GM23338 (cell line): ENCODE measurements around the gene FRAS1. TPM values are rescaled to one million over a fixed set of nuclear protein-coding genes. Genes with fewer than 3 reads are reported as not detected.
"Not testable (repeated sequence)": the region's sequence is repeated elsewhere in the genome, so short reads cannot be mapped to it uniquely, and the experiment has no call there.

Experiments
- ATAC-seq: fragments of 200-7000 bp; cut with Tn5 transposase; 3 replicates; pipeline ENCODE4 v1.9.1; 2020
- DNase-seq: peaks from one replicate; pipeline ENCODE4 v3.0.0-alpha.2; 2015; ENCODE audit warnings: low spot score
- H2AFZ ChIP-seq: fragments of 200-600 bp; sonication (generic); 2 replicates; pipeline ENCODE4 v1.8.0; 2016; ENCODE audit warnings: antibody characterized with exemption, mild to moderate bottlenecking, moderate library complexity
- H3F3A ChIP-seq: fragments of 200-600 bp; sonication (generic); replicated peaks from 2 replicates; pipeline ENCODE4 v1.8.0; 2017; ENCODE audit warnings: antibody characterized with exemption, mixed run types, low read depth
- H3K27ac ChIP-seq: fragments of 200-600 bp; sonication (generic); 2 replicates; pipeline ENCODE4 v1.6.1; 2016; ENCODE audit warnings: low read depth
- H3K27me3 ChIP-seq: fragments of 200-600 bp; sonication (generic); 2 replicates; pipeline ENCODE4 v1.8.0; 2016; ENCODE audit warnings: mild to moderate bottlenecking, mixed run types, moderate library complexity; ENCODE audit not compliant: insufficient read depth
- H3K36me3 ChIP-seq: fragments of 200-600 bp; sonication (generic); 2 replicates; pipeline ENCODE4 v1.8.0; 2016; ENCODE audit warnings: mild to moderate bottlenecking; ENCODE audit not compliant: insufficient read depth
- H3K4me1 ChIP-seq: fragments of 200-600 bp; sonication (generic); 2 replicates; pipeline ENCODE4 v1.8.0; 2016; ENCODE audit warnings: mild to moderate bottlenecking, moderate library complexity; ENCODE audit not compliant: insufficient read depth
- H3K4me2 ChIP-seq: fragments of 200-600 bp; sonication (generic); 2 replicates; pipeline ENCODE4 v1.7.1; 2017; ENCODE audit warnings: mixed run types
- H3K4me3 ChIP-seq: fragments of 200-600 bp; sonication (generic); 2 replicates; pipeline ENCODE4 v1.6.1; 2016; ENCODE audit warnings: mixed run types
- H3K79me2 ChIP-seq: fragments of 200-600 bp; sonication (generic); replicated peaks from 2 replicates; pipeline ENCODE4 v1.8.0; 2017; ENCODE audit warnings: mild to moderate bottlenecking; ENCODE audit not compliant: insufficient read depth
- H3K9me2 ChIP-seq: fragments of 200-600 bp; sonication (generic); 2 replicates; pipeline ENCODE4 v1.8.0; 2017; ENCODE audit not compliant: insufficient read depth
- H4K20me1 ChIP-seq: fragments of 200-600 bp; sonication (generic); replicated peaks from 2 replicates; pipeline ENCODE4 v1.8.0; 2017; ENCODE audit warnings: mild to moderate bottlenecking; ENCODE audit not compliant: insufficient read depth
- H3K27ac Mint-ChIP-seq: 2 replicates; pipeline ENCODE4 v1.8.0; 2020; ENCODE audit warnings: inconsistent platforms, mild to moderate bottlenecking, moderate library complexity, mixed read lengths
- H3K27me3 Mint-ChIP-seq: 3 replicates; pipeline ENCODE4 v1.8.0; 2022; ENCODE audit warnings: low read depth, mild to moderate bottlenecking, moderate library complexity, mixed read lengths, inconsistent platforms; ENCODE audit not compliant: insufficient read depth, poor library complexity
- H3K36me3 Mint-ChIP-seq: 3 replicates; pipeline ENCODE4 v1.8.0; 2021; ENCODE audit warnings: low read depth, mild to moderate bottlenecking, inconsistent platforms, moderate library complexity, mixed read lengths
- H3K4me1 Mint-ChIP-seq: 3 replicates; pipeline ENCODE4 v1.8.0; 2020; ENCODE audit warnings: mild to moderate bottlenecking, inconsistent platforms, mixed read lengths
- H3K4me3 Mint-ChIP-seq: 3 replicates; pipeline ENCODE4 v1.8.0; 2021; ENCODE audit warnings: moderate library complexity, mild to moderate bottlenecking, inconsistent platforms, mixed read lengths
- H3K9me3 Mint-ChIP-seq: 3 replicates; pipeline ENCODE4 v1.8.0; 2020; ENCODE audit warnings: moderate library complexity, mild to moderate bottlenecking, inconsistent platforms, mixed read lengths
- CREB1 ChIP-seq: fragments of 250-450 bp; sonication (Bioruptor Pico); IDR thresholded peaks from 2 replicates; pipeline ENCODE4 v1.5.0; 2020; ENCODE audit warnings: low read depth, mild to moderate bottlenecking, moderate library complexity
- EZH2 ChIP-seq: fragments of 200-600 bp; sonication (generic); IDR thresholded peaks from one replicate; pipeline ENCODE4 v1.8.0; 2017; ENCODE audit warnings: antibody characterized with exemption, mild to moderate bottlenecking, low read depth; ENCODE audit not compliant: unreplicated experiment
- JUNB ChIP-seq: IDR thresholded peaks from one replicate; pipeline ENCODE4 v1.6.1; 2016; ENCODE audit warnings: antibody characterized with exemption; ENCODE audit not compliant: unreplicated experiment
- NANOG ChIP-seq: IDR thresholded peaks from 2 replicates; pipeline ENCODE4 v1.6.1; 2016; ENCODE audit warnings: antibody characterized with exemption, borderline replicate concordance
- POLR2AphosphoS5 ChIP-seq: IDR thresholded peaks from 2 replicates; pipeline ENCODE4 v1.6.1; 2016; ENCODE audit warnings: antibody characterized with exemption, low read depth
- REST ChIP-seq: IDR thresholded peaks from one replicate; pipeline ENCODE4 v1.6.1; 2018; ENCODE audit warnings: antibody characterized with exemption; ENCODE audit not compliant: unreplicated experiment
- ZNF114 ChIP-seq: fragments of 250-450 bp; sonication (Bioruptor Pico); IDR thresholded peaks from 2 replicates; pipeline ENCODE4 v1.5.0; 2020; ENCODE audit warnings: mild to moderate bottlenecking, moderate library complexity
- polyA plus RNA-seq: library from polyadenylated mRNA; unstranded; fragments of >200 nt; fragmentation: Nextera tagmentation; extraction: Ambion mirVana; gene quantifications from 2 replicates; pipeline ENCODE4 v1.2.1, GENCODE V29; 2016
- total RNA-seq: library from RNA; depleted of rRNA; stranded (reverse); fragments of >200 nt; shearing (Covaris generic); gene quantifications from 2 replicates; pipeline ENCODE4 v1.2.3, GENCODE V29; 2014
- TF ChIP-seq, protein P1 (sequence below), 2 experiments: fragments of 200-600 bp in 1 of 2; sonication (generic) in 1 of 2; conservative IDR thresholded peaks; 2 replicates each; pipeline versions ENCODE4 v1.5.1 to v1.6.1; 2016 to 2017; ENCODE audit warnings: antibody characterized with exemption in 2 of 2, low read depth in 2 of 2, mild to moderate bottlenecking in 2 of 2, moderate library complexity in 1 of 2
- TF ChIP-seq, protein P2 (sequence below): fragments of 250-450 bp; sonication (Bioruptor Pico); IDR thresholded peaks from 2 replicates; pipeline ENCODE4 v1.5.0; 2020; ENCODE audit warnings: mild to moderate bottlenecking, moderate library complexity

Gene FRAS1
- total and polyA plus RNA-seq, 2 experiments from 2014 or later = 12.4 to 108 TPM

DNA sequence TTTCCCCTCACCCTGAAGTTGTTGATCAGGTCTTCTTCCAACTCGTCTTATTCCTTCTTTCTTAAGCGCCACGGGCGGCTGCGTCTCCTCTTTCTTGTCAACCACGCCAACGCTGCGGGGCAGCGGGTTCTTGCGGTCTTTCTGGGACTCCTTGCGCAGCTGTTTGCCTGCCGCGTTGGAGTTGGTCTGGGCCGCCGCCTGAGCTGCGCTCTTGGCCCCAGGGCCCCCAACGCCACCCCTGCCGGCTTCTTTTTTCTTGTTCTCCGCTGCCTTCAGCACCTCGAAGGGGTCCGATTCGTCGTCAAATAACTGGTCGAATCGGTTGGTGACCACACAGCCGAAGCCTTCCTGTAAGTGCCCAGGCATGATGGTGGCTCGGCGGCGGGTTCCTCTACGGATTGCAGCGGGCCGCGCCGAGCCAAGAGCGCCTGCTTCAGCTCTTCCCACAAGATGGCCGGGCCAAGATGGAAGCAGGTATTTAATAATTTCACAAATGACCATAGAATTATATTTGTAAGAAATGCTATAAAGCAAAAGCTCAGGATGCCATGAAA is 124.6 kb downstream of the FRAS1 start:
- Histone ChIP-seq H3K4me1 (peaks cover 14% of the 10 kb centered on the region), H3K79me2 (peaks cover 69% of the 10 kb centered on the region)
- not testable (repeated sequence) for H3K27me3 Mint-ChIP-seq, H3K4me3 Mint-ChIP-seq, H3K27me3 ChIP-seq, H3K9me3 Mint-ChIP-seq, H3K36me3 ChIP-seq, H3K27ac ChIP-seq, H3F3A ChIP-seq, H3K4me2 ChIP-seq, DNase-seq, H4K20me1 ChIP-seq, H3K4me3 ChIP-seq, ATAC-seq, H2AFZ ChIP-seq, H3K9me2 ChIP-seq, H3K27ac Mint-ChIP-seq
- peaks cover 19% of the 10 kb centered on the region for H3K36me3 Mint-ChIP-seq
- H3K4me1 Mint-ChIP-seq = peaks cover 25% of the 10 kb centered on the region

DNA sequence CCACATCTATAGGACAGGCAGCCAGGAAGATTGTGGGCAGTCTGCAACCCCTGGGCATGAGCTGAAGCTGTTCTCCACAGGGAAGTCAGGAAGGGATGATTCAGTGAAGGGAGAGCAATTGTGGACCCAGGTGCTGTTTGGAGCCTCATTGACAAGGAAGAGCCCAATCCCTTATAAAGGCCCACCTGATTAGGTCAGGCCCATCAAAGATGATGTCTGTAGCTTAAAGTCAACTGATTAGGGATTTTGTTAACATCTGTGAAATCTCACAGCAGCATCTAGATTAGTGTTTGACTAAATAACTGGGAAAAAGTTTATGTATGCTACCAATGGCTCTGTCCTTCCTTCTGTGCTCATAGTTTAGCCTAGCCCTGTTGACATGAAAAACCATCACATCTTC is 127.5 kb downstream of the FRAS1 start:
- DNase-seq = no peak
- Histone ChIP-seq H3K9me2 (no peaks in the 10 kb centered on the region; the same call in 1 of the 2 replicates), H3K79me2 (peaks cover 75% of the 10 kb centered on the region), H3K4me3 (no peak overlapping the region), H3K27ac (no peak overlapping the region), H3F3A (no peaks in the 10 kb centered on the region), H4K20me1 (peaks cover 4% of the 10 kb centered on the region), H3K4me1 (no peaks in the 10 kb centered on the region; the same call in 1 of the 2 replicates), H3K27me3 (no peaks in the 10 kb centered on the region), H3K36me3 (no peaks in the 10 kb centered on the region), H3K4me2 (no peak overlapping the region), H2AFZ (no peak overlapping the region)
- peaks cover 13% of the 10 kb centered on the region for H3K36me3 Mint-ChIP-seq
- no peaks in the 10 kb centered on the region for H3K9me3 Mint-ChIP-seq
- peaks cover 14% of the 10 kb centered on the region for H3K4me1 Mint-ChIP-seq
- H3K4me3 Mint-ChIP-seq = no peak overlapping the region
- peaks cover 8% of the 10 kb centered on the region for H3K27me3 Mint-ChIP-seq
- no peak overlapping the region; the same call in 1 of the 2 replicates for H3K27ac Mint-ChIP-seq
- ATAC-seq = no peak
- no peak for TF ChIP-seq CREB1 (CRISPR knock-in tag)
- TF ChIP-seq REST = no peak
- no peak for TF ChIP-seq ZNF114 (CRISPR knock-in tag)
- TF ChIP-seq POLR2AphosphoS5 = no peak
- TF ChIP-seq, protein P1, sequence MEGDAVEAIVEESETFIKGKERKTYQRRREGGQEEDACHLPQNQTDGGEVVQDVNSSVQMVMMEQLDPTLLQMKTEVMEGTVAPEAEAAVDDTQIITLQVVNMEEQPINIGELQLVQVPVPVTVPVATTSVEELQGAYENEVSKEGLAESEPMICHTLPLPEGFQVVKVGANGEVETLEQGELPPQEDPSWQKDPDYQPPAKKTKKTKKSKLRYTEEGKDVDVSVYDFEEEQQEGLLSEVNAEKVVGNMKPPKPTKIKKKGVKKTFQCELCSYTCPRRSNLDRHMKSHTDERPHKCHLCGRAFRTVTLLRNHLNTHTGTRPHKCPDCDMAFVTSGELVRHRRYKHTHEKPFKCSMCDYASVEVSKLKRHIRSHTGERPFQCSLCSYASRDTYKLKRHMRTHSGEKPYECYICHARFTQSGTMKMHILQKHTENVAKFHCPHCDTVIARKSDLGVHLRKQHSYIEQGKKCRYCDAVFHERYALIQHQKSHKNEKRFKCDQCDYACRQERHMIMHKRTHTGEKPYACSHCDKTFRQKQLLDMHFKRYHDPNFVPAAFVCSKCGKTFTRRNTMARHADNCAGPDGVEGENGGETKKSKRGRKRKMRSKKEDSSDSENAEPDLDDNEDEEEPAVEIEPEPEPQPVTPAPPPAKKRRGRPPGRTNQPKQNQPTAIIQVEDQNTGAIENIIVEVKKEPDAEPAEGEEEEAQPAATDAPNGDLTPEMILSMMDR (conservative IDR thresholded peaks at IDR 0.05; ENCODE audit: low read depth in 2 of 2) = no peak
- no peak for TF ChIP-seq EZH2
- TF ChIP-seq JUNB = no peak
- TF ChIP-seq NANOG = no peak
- TF ChIP-seq, protein P2, sequence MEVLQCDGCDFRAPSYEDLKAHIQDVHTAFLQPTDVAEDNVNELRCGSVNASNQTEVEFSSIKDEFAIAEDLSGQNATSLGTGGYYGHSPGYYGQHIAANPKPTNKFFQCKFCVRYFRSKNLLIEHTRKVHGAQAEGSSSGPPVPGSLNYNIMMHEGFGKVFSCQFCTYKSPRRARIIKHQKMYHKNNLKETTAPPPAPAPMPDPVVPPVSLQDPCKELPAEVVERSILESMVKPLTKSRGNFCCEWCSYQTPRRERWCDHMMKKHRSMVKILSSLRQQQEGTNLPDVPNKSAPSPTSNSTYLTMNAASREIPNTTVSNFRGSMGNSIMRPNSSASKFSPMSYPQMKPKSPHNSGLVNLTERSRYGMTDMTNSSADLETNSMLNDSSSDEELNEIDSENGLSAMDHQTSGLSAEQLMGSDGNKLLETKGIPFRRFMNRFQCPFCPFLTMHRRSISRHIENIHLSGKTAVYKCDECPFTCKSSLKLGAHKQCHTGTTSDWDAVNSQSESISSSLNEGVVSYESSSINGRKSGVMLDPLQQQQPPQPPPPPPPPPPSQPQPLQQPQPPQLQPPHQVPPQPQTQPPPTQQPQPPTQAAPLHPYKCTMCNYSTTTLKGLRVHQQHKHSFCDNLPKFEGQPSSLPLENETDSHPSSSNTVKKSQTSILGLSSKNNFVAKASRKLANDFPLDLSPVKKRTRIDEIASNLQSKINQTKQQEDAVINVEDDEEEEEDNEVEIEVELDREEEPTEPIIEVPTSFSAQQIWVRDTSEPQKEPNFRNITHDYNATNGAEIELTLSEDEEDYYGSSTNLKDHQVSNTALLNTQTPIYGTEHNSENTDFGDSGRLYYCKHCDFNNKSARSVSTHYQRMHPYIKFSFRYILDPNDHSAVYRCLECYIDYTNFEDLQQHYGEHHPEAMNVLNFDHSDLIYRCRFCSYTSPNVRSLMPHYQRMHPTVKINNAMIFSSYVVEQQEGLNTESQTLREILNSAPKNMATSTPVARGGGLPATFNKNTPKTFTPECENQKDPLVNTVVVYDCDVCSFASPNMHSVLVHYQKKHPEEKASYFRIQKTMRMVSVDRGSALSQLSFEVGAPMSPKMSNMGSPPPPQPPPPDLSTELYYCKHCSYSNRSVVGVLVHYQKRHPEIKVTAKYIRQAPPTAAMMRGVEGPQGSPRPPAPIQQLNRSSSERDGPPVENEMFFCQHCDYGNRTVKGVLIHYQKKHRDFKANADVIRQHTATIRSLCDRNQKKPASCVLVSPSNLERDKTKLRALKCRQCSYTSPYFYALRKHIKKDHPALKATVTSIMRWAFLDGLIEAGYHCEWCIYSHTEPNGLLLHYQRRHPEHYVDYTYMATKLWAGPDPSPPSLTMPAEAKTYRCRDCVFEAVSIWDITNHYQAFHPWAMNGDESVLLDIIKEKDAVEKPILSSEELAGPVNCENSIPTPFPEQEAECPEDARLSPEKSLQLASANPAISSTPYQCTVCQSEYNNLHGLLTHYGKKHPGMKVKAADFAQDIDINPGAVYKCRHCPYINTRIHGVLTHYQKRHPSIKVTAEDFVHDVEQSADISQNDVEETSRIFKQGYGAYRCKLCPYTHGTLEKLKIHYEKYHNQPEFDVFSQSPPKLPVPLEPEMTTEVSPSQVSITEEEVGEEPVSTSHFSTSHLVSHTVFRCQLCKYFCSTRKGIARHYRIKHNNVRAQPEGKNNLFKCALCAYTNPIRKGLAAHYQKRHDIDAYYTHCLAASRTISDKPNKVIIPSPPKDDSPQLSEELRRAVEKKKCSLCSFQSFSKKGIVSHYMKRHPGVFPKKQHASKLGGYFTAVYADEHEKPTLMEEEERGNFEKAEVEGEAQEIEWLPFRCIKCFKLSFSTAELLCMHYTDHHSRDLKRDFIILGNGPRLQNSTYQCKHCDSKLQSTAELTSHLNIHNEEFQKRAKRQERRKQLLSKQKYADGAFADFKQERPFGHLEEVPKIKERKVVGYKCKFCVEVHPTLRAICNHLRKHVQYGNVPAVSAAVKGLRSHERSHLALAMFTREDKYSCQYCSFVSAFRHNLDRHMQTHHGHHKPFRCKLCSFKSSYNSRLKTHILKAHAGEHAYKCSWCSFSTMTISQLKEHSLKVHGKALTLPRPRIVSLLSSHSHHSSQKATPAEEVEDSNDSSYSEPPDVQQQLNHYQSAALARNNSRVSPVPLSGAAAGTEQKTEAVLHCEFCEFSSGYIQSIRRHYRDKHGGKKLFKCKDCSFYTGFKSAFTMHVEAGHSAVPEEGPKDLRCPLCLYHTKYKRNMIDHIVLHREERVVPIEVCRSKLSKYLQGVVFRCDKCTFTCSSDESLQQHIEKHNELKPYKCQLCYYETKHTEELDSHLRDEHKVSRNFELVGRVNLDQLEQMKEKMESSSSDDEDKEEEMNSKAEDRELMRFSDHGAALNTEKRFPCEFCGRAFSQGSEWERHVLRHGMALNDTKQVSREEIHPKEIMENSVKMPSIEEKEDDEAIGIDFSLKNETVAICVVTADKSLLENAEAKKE = no peak
